ENCODE data around the gene SHROOM2. TPM values are rescaled to one million over a fixed set of nuclear protein-coding genes. Genes with fewer than 3 reads are reported as not detected.

SHROOM2 gene
- total RNA-seq, 1 donor from 2014 or later = 1.8 TPM

DNA sequence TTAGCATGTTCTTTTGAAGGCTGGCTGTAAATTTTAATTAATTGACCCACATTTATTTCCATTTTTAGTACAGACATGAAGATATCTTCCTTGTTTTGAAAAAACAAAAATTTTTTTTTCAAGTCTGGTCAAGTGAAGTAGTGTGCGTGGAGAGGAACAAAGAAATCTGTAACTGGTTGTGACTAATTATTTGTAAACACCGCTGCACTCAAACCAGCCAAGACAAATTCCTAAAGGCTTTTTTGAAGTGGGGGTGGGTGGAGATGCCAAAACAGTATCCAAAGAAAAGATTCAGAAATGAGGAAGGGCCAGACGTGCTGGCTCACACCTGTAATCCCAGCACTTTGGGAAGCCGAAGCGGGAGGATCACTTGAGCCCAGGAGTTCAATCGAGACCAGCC lies 88.3 kb downstream of the SHROOM2 start:
- TF ChIP-seq, protein P1, sequence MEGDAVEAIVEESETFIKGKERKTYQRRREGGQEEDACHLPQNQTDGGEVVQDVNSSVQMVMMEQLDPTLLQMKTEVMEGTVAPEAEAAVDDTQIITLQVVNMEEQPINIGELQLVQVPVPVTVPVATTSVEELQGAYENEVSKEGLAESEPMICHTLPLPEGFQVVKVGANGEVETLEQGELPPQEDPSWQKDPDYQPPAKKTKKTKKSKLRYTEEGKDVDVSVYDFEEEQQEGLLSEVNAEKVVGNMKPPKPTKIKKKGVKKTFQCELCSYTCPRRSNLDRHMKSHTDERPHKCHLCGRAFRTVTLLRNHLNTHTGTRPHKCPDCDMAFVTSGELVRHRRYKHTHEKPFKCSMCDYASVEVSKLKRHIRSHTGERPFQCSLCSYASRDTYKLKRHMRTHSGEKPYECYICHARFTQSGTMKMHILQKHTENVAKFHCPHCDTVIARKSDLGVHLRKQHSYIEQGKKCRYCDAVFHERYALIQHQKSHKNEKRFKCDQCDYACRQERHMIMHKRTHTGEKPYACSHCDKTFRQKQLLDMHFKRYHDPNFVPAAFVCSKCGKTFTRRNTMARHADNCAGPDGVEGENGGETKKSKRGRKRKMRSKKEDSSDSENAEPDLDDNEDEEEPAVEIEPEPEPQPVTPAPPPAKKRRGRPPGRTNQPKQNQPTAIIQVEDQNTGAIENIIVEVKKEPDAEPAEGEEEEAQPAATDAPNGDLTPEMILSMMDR (IDR thresholded peaks at IDR 0.05; ENCODE audit: insufficient read depth, low read length, severe bottlenecking) = no peak
- DNase-seq (ENCODE audit: low read depth) = peak; percentile 75
- H3K27me3 ChIP-seq (ENCODE audit: control insufficient read depth, insufficient read depth, low read length) = no peaks in the 10 kb centered on the region
- H3K4me3 ChIP-seq (ENCODE audit: low read depth, low read length) = no peak overlapping the region
- FAIRE-seq = no peak
- no peaks in the 10 kb centered on the region for H3K36me3 ChIP-seq (ENCODE audit: control insufficient read depth, insufficient read depth, low read length)

DNA sequence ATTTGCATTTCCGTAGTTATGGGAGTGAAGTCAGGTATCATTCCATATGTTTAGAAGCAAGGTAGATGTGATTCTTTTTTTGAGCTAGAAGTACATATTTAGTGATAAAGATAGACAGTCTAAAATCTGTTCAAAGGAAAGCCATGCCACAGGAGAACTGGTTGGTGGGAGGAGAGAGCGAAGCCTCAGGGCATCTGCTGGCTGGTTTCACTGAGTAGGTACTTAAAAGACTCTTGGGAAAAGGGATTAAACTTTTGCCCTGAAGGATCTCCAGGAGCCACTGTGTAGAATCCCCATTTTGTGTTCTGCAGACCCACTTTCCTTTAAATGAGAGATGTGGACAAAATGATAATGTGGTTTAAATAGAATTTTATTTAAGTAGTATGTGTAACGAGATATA lies 89.6 kb downstream of the SHROOM2 start:
- no peaks in the 10 kb centered on the region for H3K36me3 ChIP-seq (ENCODE audit: control insufficient read depth, insufficient read depth, low read length)
- FAIRE-seq (no peak), DNase-seq (ENCODE audit: low read depth) (no peak)
- no peaks in the 10 kb centered on the region for H3K27me3 ChIP-seq (ENCODE audit: control insufficient read depth, insufficient read depth, low read length)
- TF ChIP-seq, protein P1 (IDR thresholded peaks at IDR 0.05; ENCODE audit: insufficient read depth, low read length, severe bottlenecking) = no peak
- no peak overlapping the region for H3K4me3 ChIP-seq (ENCODE audit: low read depth, low read length)

DNA sequence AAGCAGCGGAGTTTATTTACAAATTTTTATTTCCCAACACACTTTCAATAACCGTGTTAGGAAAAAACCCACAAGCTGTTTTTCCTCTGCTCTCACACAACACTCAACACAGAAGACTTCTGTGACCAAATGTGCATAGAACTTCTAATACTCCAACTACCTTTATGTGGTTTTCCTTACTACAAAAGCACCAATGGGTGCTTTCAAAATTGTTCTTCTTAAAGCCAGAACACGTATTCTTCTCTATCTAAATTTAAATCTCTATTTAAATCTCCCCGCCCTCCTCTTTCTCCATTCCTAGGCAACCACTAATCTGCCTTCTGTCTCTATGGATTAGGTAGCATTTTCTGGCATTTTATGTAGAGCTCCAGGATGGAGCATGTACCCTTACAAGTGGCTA lies 90.0 kb downstream of the SHROOM2 start:
- FAIRE-seq (no peak), DNase-seq (ENCODE audit: low read depth) (no peak)
- Histone ChIP-seq H3K36me3 (ENCODE audit: control insufficient read depth, insufficient read depth, low read length) (no peaks in the 10 kb centered on the region), H3K4me3 (ENCODE audit: low read depth, low read length) (no peak overlapping the region), H3K27me3 (ENCODE audit: control insufficient read depth, insufficient read depth, low read length) (no peaks in the 10 kb centered on the region)
- TF ChIP-seq, protein P1 (IDR thresholded peaks at IDR 0.05; ENCODE audit: insufficient read depth, low read length, severe bottlenecking) = no peak

DNA sequence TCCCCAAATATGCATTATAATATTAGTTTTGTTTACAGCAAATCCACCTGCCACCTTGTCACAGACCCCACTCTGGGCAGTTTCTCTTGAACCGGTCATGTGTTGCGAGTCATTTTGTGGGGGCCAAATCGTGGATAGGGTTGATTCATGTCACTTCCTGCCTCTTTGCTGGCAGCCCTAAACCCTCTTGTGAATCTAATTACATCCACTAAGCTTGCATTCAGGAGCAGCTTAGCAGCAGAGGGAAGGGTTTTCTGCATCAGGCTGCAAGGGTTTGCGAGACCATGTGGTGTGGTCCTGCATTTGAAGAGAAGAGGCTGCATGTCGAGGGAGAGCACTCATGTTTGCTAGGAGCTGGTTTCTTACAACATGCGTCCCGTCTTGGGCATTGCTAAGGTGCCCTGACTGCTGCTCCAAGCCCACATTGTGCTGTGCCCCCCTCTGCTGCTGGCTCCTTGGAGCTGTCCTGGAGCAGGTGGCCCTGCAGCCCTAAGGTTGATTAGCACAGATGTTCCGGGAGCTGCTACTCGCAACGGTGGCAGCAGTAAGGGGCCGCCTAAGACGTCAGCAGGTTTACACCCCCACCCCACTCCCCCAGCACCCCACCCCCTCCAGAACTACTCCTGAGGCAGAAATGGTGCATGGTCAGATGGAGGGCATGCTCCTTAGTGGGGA lies 92.1 kb downstream of the SHROOM2 start:
- FAIRE-seq = no peak
- TF ChIP-seq, protein P1 (IDR thresholded peaks at IDR 0.05; ENCODE audit: insufficient read depth, low read length, severe bottlenecking) = no peak
- Histone ChIP-seq H3K4me3 (ENCODE audit: low read depth, low read length) (no peak overlapping the region), H3K36me3 (ENCODE audit: control insufficient read depth, insufficient read depth, low read length) (no peaks in the 10 kb centered on the region), H3K27me3 (ENCODE audit: control insufficient read depth, insufficient read depth, low read length) (no peaks in the 10 kb centered on the region)
- DNase-seq (ENCODE audit: low read depth) = peak; percentile 20

DNA sequence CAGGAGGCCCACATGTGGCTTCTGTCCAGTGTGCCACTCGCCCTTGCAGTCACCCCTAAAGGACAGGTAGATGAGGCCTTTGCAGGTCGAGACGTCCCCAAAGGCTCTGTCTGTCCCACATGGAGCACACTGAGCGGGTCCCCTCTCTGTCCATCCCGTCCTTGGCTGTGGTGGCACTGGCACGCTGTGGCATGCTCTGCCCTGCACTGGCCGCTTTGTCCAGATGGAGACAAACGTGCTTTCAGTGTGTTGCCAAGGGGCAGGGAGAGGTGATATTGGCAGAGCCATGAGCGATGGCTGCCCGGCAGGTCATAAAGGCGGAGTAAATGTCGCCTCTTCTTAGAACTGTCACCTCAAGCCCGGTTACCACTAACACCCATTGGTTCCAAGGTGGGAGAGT lies 94.0 kb downstream of the SHROOM2 start:
- peak; percentile 72 for FAIRE-seq
- Histone ChIP-seq H3K36me3 (ENCODE audit: control insufficient read depth, insufficient read depth, low read length) (no peaks in the 10 kb centered on the region), H3K27me3 (ENCODE audit: control insufficient read depth, insufficient read depth, low read length) (no peaks in the 10 kb centered on the region), H3K4me3 (ENCODE audit: low read depth, low read length) (no peak overlapping the region)
- no peak for DNase-seq (ENCODE audit: low read depth)
- TF ChIP-seq, protein P1 (IDR thresholded peaks at IDR 0.05; ENCODE audit: insufficient read depth, low read length, severe bottlenecking) = no peak

DNA sequence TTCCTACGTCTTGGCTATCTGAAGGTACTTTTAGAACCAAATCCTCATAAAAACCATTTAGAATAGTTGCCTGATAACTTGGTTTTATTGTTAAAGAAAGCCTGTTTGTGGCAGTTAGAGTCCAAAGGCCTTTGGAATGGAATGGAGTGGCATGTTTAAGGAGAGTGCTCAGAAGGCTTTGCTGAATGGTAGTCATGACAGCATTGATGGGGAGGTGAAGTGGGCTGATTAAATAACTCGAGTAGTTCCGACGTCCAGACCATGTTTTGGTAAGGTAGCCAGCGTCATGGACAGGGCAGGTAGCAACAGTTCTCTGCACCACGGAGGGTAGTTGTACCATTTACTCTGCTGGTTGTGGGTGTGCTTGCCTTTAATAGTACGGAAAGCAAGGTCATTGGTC lies 94.6 kb downstream of the SHROOM2 start:
- Histone ChIP-seq H3K36me3 (ENCODE audit: control insufficient read depth, insufficient read depth, low read length) (no peaks in the 10 kb centered on the region), H3K27me3 (ENCODE audit: control insufficient read depth, insufficient read depth, low read length) (no peaks in the 10 kb centered on the region), H3K4me3 (ENCODE audit: low read depth, low read length) (no peak overlapping the region)
- DNase-seq (ENCODE audit: low read depth) (no peak), FAIRE-seq (no peak)
- TF ChIP-seq, protein P1 (IDR thresholded peaks at IDR 0.05; ENCODE audit: insufficient read depth, low read length, severe bottlenecking) = no peak
